Measurements from ENCODE around the gene SLC12A7. TPM values are rescaled to one million over a fixed set of nuclear protein-coding genes. Genes with fewer than 3 reads are reported as not detected.

Gene SLC12A7
- total RNA-seq, 1 experiment from 2014 or later = 48.2 TPM

DNA sequence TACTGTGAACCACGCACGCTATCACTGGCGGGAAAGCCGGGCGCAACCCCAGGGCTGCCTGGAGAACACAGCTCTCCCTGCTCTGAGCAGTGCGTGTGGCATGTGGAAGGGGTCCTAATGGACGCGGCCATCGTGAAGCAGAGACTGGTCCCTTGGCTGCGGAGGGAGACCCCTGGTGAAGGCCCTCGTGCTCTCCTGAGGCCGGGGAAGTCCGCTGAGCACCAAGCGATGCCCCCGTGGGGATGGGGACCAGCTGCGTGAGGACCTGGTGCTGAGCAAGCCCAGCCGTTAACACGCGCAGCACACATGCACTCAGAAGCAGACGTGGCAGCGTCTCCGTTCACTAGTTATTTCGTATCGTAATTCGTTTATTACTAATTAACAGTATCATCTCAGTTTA, 24.4 kb downstream of the SLC12A7 start:
- ATAC-seq = no peak
- H3K79me2 ChIP-seq (ENCODE audit: low read length) = no peaks in the 10 kb centered on the region
- H3K27ac ChIP-seq (ENCODE audit: low read length) = no peak overlapping the region
- no peaks in the 10 kb centered on the region for H3K9me3 ChIP-seq (ENCODE audit: low read length)
- ChIA-PET CTCF (no interaction called here), POLR2A (ENCODE audit: unreplicated experiment) (no interaction called here)
- no peak overlapping the region for H3K9ac ChIP-seq (ENCODE audit: low read length)
- TF ChIP-seq EZH2phosphoT487 (IDR thresholded peaks at IDR 0.05; ENCODE audit: borderline replicate concordance, low read length) (no peak), EZH2 (IDR thresholded peaks at IDR 0.05; ENCODE audit: low read length, unreplicated experiment) (no peak)
- TF ChIP-seq, protein P1, sequence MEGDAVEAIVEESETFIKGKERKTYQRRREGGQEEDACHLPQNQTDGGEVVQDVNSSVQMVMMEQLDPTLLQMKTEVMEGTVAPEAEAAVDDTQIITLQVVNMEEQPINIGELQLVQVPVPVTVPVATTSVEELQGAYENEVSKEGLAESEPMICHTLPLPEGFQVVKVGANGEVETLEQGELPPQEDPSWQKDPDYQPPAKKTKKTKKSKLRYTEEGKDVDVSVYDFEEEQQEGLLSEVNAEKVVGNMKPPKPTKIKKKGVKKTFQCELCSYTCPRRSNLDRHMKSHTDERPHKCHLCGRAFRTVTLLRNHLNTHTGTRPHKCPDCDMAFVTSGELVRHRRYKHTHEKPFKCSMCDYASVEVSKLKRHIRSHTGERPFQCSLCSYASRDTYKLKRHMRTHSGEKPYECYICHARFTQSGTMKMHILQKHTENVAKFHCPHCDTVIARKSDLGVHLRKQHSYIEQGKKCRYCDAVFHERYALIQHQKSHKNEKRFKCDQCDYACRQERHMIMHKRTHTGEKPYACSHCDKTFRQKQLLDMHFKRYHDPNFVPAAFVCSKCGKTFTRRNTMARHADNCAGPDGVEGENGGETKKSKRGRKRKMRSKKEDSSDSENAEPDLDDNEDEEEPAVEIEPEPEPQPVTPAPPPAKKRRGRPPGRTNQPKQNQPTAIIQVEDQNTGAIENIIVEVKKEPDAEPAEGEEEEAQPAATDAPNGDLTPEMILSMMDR (conservative IDR thresholded peaks at IDR 0.05; ENCODE audit: low read depth, low read length) = no peak
- H3F3A ChIP-seq (ENCODE audit: low read length, unreplicated experiment) = no peaks in the 10 kb centered on the region
- no peak for DNase-seq
- intact Hi-C loops (cut with micrococcal nuclease) = no loop called here
- H3K27me3 ChIP-seq (ENCODE audit: low read length) = no peaks in the 10 kb centered on the region
- H3K9me2 ChIP-seq (replicated peaks; ENCODE audit: low read length) = no peaks in the 10 kb centered on the region
- no peak overlapping the region for H3K4me3 ChIP-seq (ENCODE audit: low read length)
- no peak overlapping the region for H3K4me2 ChIP-seq (ENCODE audit: low read length)
- no peaks in the 10 kb centered on the region for H3K4me1 ChIP-seq (ENCODE audit: insufficient read depth, low read length)
- no TSS peak for BruUV-seq (replicated peaks)
- H2AFZ ChIP-seq (ENCODE audit: low read length) = no peak overlapping the region
- peaks cover 17% of the 10 kb centered on the region; the same call in 1 of the 2 replicates for H3K36me3 ChIP-seq (ENCODE audit: low read depth, low read length)
- H4K20me1 ChIP-seq (ENCODE audit: low read length) = 0 out of 2 replicates have a peak, but pooled peaks cover 5% of the 10 kb centered on the region

DNA sequence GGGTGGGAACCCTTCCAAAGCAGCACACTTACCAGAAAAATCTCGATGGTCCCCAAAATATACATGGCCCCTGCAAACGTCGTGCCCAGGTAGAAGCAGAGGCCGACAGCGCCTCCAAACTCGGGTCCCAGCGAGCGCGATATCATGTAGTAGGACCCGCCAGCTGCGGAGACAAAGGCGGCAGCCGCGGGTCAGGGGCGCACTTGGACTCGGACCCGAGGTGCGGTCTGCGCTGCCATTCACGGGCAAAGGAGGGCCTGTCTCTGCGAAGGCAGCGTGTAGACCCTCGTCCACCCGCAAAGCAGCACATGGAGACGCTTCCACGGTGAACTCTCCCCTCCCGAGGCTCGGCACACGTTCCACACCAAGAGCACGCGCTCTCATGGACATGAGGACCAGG, 25.0 kb downstream of the SLC12A7 start:
- Histone ChIP-seq H3K9me3 (ENCODE audit: low read length) (no peaks in the 10 kb centered on the region), H3F3A (ENCODE audit: low read length, unreplicated experiment) (no peaks in the 10 kb centered on the region), H3K4me3 (ENCODE audit: low read length) (no peak overlapping the region), H2AFZ (ENCODE audit: low read length) (no peak overlapping the region), H3K36me3 (ENCODE audit: low read depth, low read length) (peaks cover 13% of the 10 kb centered on the region; the same call in 1 of the 2 replicates), H3K9ac (ENCODE audit: low read length) (no peak overlapping the region), H3K27me3 (ENCODE audit: low read length) (no peaks in the 10 kb centered on the region), H3K4me2 (ENCODE audit: low read length) (no peak overlapping the region), H4K20me1 (ENCODE audit: low read length) (0 out of 2 replicates have a peak, but pooled peaks cover 5% of the 10 kb centered on the region), H3K27ac (ENCODE audit: low read length) (no peak overlapping the region), H3K9me2 (replicated peaks; ENCODE audit: low read length) (no peaks in the 10 kb centered on the region), H3K79me2 (ENCODE audit: low read length) (no peaks in the 10 kb centered on the region), H3K4me1 (ENCODE audit: insufficient read depth, low read length) (no peaks in the 10 kb centered on the region)
- TF ChIP-seq EZH2phosphoT487 (IDR thresholded peaks at IDR 0.05; ENCODE audit: borderline replicate concordance, low read length) = no peak
- TF ChIP-seq EZH2 (IDR thresholded peaks at IDR 0.05; ENCODE audit: low read length, unreplicated experiment) = no peak
- TF ChIP-seq, protein P1 (conservative IDR thresholded peaks at IDR 0.05; ENCODE audit: low read depth, low read length) = no peak
- ChIA-PET POLR2A (ENCODE audit: unreplicated experiment) (no interaction called here), CTCF (no interaction called here)
- BruUV-seq (replicated peaks) = no TSS peak
- no peak for DNase-seq
- ATAC-seq = no peak
- intact Hi-C loops (cut with micrococcal nuclease) = no loop called here

DNA sequence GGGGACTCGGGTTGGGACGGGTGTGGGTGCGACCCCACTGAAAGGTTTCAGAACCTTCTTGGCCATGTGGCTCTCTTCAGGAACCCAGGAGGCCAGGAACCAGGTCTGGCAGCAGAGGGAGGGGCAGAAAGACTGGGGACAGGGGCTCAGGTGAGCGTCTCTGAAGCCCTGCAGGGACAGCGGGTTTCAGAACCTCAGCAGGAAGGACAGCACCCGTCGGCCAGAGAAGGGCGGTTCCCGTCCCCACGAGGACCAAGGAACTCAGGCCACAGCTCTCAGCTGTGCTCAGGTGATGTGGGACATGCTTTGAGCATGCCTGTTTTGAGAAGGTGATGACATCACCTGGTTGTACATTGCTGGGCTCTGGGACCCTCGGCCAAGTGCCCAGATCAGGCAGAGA, 25.7 kb downstream of the SLC12A7 start:
- no peaks in the 10 kb centered on the region for H3K79me2 ChIP-seq (ENCODE audit: low read length)
- H3K36me3 ChIP-seq (ENCODE audit: low read depth, low read length) = peaks cover 13% of the 10 kb centered on the region; the same call in 1 of the 2 replicates
- H3K27ac ChIP-seq (ENCODE audit: low read length) = no peak overlapping the region
- intact Hi-C loops (cut with micrococcal nuclease) = no loop called here
- ChIA-PET POLR2A (ENCODE audit: unreplicated experiment) (no interaction called here), CTCF (no interaction called here)
- no peak overlapping the region for H3K4me3 ChIP-seq (ENCODE audit: low read length)
- H3K9ac ChIP-seq (ENCODE audit: low read length) = no peak overlapping the region
- H3K4me1 ChIP-seq (ENCODE audit: insufficient read depth, low read length) = no peaks in the 10 kb centered on the region
- H3K9me3 ChIP-seq (ENCODE audit: low read length) = no peaks in the 10 kb centered on the region
- no peak for ATAC-seq
- H3K27me3 ChIP-seq (ENCODE audit: low read length) = no peaks in the 10 kb centered on the region
- no peak overlapping the region for H2AFZ ChIP-seq (ENCODE audit: low read length)
- no TSS peak for BruUV-seq (replicated peaks)
- no peak for DNase-seq
- no peaks in the 10 kb centered on the region for H3F3A ChIP-seq (ENCODE audit: low read length, unreplicated experiment)
- 0 out of 2 replicates have a peak, but pooled peaks cover 5% of the 10 kb centered on the region for H4K20me1 ChIP-seq (ENCODE audit: low read length)
- H3K9me2 ChIP-seq (replicated peaks; ENCODE audit: low read length) = no peaks in the 10 kb centered on the region
- H3K4me2 ChIP-seq (ENCODE audit: low read length) = no peak overlapping the region
- TF ChIP-seq EZH2 (IDR thresholded peaks at IDR 0.05; ENCODE audit: low read length, unreplicated experiment) (no peak), EZH2phosphoT487 (IDR thresholded peaks at IDR 0.05; ENCODE audit: borderline replicate concordance, low read length) (no peak)
- TF ChIP-seq, protein P1 (conservative IDR thresholded peaks at IDR 0.05; ENCODE audit: low read depth, low read length) = no peak

Data from PC-3 (cell line).